Neural progenitor cell (in vitro differentiated cells): ENCODE results near the gene GPRIN2.

Experiments used
- CTCF ChIP-seq: fragments of 200-600 bp; sonication (generic); IDR thresholded peaks from 2 replicates; pipeline ENCODE4 v1.5.1; 2017; ENCODE audit warnings: antibody characterized with exemption, mild to moderate bottlenecking
- EZH2 ChIP-seq: fragments of 200-600 bp; sonication (generic); IDR thresholded peaks from 2 replicates; pipeline ENCODE4 v1.6.1; 2017; ENCODE audit warnings: antibody characterized with exemption, mild to moderate bottlenecking, moderate library complexity
- EZH2phosphoT487 ChIP-seq: fragments of 200-600 bp; sonication (generic); IDR thresholded peaks from 2 replicates; pipeline ENCODE4 v1.6.1; 2017; ENCODE audit warnings: antibody characterized with exemption

- no peak for TF ChIP-seq CTCF
- TF ChIP-seq EZH2phosphoT487 = no peak
- no peak for TF ChIP-seq EZH2
Observed at GRCh38 chr10:46552526-46553237, 3.8 kb downstream of the GPRIN2 start.
